B cell (primary cell): ENCODE results near the gene RGS14. TPM values are rescaled to one million over a fixed set of nuclear protein-coding genes. Genes with fewer than 3 reads are reported as not detected.

Experiments
- ATAC-seq: fragments of 200-7000 bp; cut with Tn5 transposase; one replicate; pipeline ENCODE4 v1.10.0; 2021; ENCODE audit warnings: low read depth, mild to moderate bottlenecking, moderate number of reproducible peaks, moderate library complexity
- CTCF ChIA-PET: fragments of 350-600 bp; sonication (Branson Sonifier 250); formaldehyde crosslinking; loops from one replicate; lab custom pipeline; 2021; ENCODE audit warnings: antibody characterized with exemption, inconsistent platforms; lab: Charles Lee
- POLR2A ChIA-PET: fragments of 350-600 bp; sonication (Branson Sonifier 250); formaldehyde crosslinking; loops from one replicate; lab custom pipeline; 2021; ENCODE audit warnings: antibody characterized with exemption; lab: Charles Lee
- DNase-seq: peaks from one replicate; pipeline ENCODE4 v3.0.0; 2013
- H2AFZ ChIP-seq: 2 replicates; pipeline ENCODE4 v1.6.1; 2012; ENCODE audit warnings: mild to moderate bottlenecking, low read depth, low read length; ENCODE audit not compliant: insufficient read depth, poor library complexity, severe bottlenecking
- H3K27ac ChIP-seq, 2 donors: 1 replicate in 1 of 2; 2 replicates in 1 of 2; pipeline ENCODE4 v1.5.1; 2012 to 2013; ENCODE audit warnings: low read length in 2 of 2, mild to moderate bottlenecking in 2 of 2, moderate library complexity in 1 of 2
- H3K27me3 ChIP-seq, 4 experiments: fragments of 200-600 bp in 1 of 4; sonication (generic) in 1 of 4; replicated peaks in 1 of 4; 1 replicate in 2 of 4; 2 replicates in 2 of 4; pipeline versions ENCODE4 v1.6.1 to v1.7.0; 2013 to 2016; ENCODE audit warnings: low read length in 3 of 4, mild to moderate bottlenecking in 2 of 4, mixed read lengths in 1 of 4, moderate library complexity in 1 of 4; ENCODE audit not compliant: insufficient read depth in 4 of 4, control insufficient read depth in 3 of 4; ENCODE audit errors: control extremely low read depth in 1 of 4
- H3K36me3 ChIP-seq, 2 experiments: replicated peaks in 1 of 2; 1 replicate in 1 of 2; 2 replicates in 1 of 2; pipeline versions ENCODE4 v1.6.1 to v1.7.1; 2013; ENCODE audit warnings: low read length in 1 of 2; ENCODE audit not compliant: insufficient read depth in 2 of 2, control insufficient read depth in 1 of 2; ENCODE audit errors: control extremely low read depth in 1 of 2, extremely low read depth in 1 of 2
- H3K4me1 ChIP-seq, 2 donors: fragments of 200-600 bp in 1 of 2; sonication (generic) in 1 of 2; 1 replicate in 1 of 2; 2 replicates in 1 of 2; pipeline versions ENCODE4 v1.5.1 to v1.6.1; 2013 to 2017; ENCODE audit warnings: low read length in 2 of 2; ENCODE audit not compliant: control insufficient read depth in 2 of 2, insufficient read depth in 2 of 2
- H3K4me2 ChIP-seq: replicated peaks from 2 replicates; pipeline ENCODE3; 2012; ENCODE audit warnings: mild to moderate bottlenecking, low read depth, low read length; ENCODE audit not compliant: poor library complexity, severe bottlenecking
- H3K4me3 ChIP-seq, 5 experiments: fragments of 200-600 bp in 1 of 5; sonication (generic) in 1 of 5; 1 replicate in 3 of 5; 2 replicates in 2 of 5; pipeline versions ENCODE4 v1.5.1 to v1.7.0; 2011 to 2016; ENCODE audit warnings: low read length in 4 of 5, mild to moderate bottlenecking in 4 of 5, low read depth in 2 of 5, control low read depth in 1 of 5, moderate library complexity in 1 of 5; ENCODE audit not compliant: insufficient read depth in 1 of 5; ENCODE audit errors: control extremely low read depth in 1 of 5, extremely low read depth in 1 of 5
- H3K79me2 ChIP-seq: fragments of 200-600 bp; sonication (generic); one replicate; pipeline ENCODE4 v1.6.0; 2016; ENCODE audit warnings: low read length; ENCODE audit not compliant: control insufficient read depth, insufficient read depth
- H3K9ac ChIP-seq: fragments of 200-600 bp; sonication (generic); 2 replicates; pipeline ENCODE4 v1.6.1; 2017; ENCODE audit warnings: mild to moderate bottlenecking, low read length, moderate library complexity
- H3K9me3 ChIP-seq, 3 donors: one replicate each; pipeline versions ENCODE4 v1.6.1 to v1.7.1; 2013; ENCODE audit warnings: low read length in 2 of 3; ENCODE audit not compliant: control insufficient read depth in 2 of 3, insufficient read depth in 1 of 3; ENCODE audit errors: control extremely low read depth in 1 of 3
- H4K20me1 ChIP-seq: 2 replicates; pipeline ENCODE4 v1.6.0; 2012; ENCODE audit warnings: mild to moderate bottlenecking, low read length; ENCODE audit not compliant: insufficient read depth, control insufficient read depth, poor library complexity, severe bottlenecking
- H3K27ac Mint-ChIP-seq: one replicate; pipeline ENCODE4 v1.8.0; 2021; ENCODE audit warnings: mixed read lengths
- H3K27me3 Mint-ChIP-seq: one replicate; pipeline ENCODE4 v1.8.0; 2021; ENCODE audit warnings: mixed read lengths
- H3K4me1 Mint-ChIP-seq: one replicate; pipeline ENCODE4 v1.8.0; 2021; ENCODE audit warnings: mixed read lengths
- H3K4me3 Mint-ChIP-seq: one replicate; pipeline ENCODE4 v1.8.0; 2021; ENCODE audit warnings: mixed read lengths
- H3K9me3 Mint-ChIP-seq: one replicate; pipeline ENCODE4 v1.8.0; 2022; ENCODE audit warnings: mixed read lengths; ENCODE audit not compliant: insufficient read depth
- EZH2 ChIP-seq: IDR thresholded peaks from 2 replicates; pipeline ENCODE4 v1.6.1; 2012; ENCODE audit warnings: borderline replicate concordance, low read depth, mild to moderate bottlenecking, moderate library complexity, low read length; ENCODE audit not compliant: insufficient read depth, poor library complexity, severe bottlenecking
- WGBS: methylation state at CpG from one replicate; pipeline ENCODE4 v1.1.5; 2013; ENCODE audit warnings: missing lambda C conversion rate; ENCODE audit not compliant: insufficient coverage; 5-methylcytosine and 5-hydroxymethylcytosine counted together
- intact Hi-C: fragments of 100-400 bp; cut with micrococcal nuclease; formaldehyde crosslinking; loops from one replicate; pipeline ENCODE4 v1.10.0; 2022
- polyA plus RNA-seq: library from polyadenylated mRNA; depleted of rRNA; stranded (reverse); fragments of >200 nt; gene quantifications from 2 replicates; pipeline ENCODE4 v1.2.3, GENCODE V29; 2012
- total RNA-seq, 2 donors: library from RNA; stranded (reverse); fragments of 120-200 nt in 1 of 2; gene quantifications; 1 replicate in 1 of 2; 2 replicates in 1 of 2; pipeline versions ENCODE4 v1.2.3 to v1.2.4, GENCODE V29; 2013 to 2022
- TF ChIP-seq, protein P1 (sequence below): fragments of 200-600 bp; IDR thresholded peaks from one replicate; pipeline ENCODE4 v1.8.0; 2022; ENCODE audit warnings: antibody characterized with exemption, mild to moderate bottlenecking

The RGS14 gene
- total and polyA plus RNA-seq, 2 donors (not counting 1 experiment from before 2014, with no cell fraction given): 85.8 to 184 TPM

DNA sequence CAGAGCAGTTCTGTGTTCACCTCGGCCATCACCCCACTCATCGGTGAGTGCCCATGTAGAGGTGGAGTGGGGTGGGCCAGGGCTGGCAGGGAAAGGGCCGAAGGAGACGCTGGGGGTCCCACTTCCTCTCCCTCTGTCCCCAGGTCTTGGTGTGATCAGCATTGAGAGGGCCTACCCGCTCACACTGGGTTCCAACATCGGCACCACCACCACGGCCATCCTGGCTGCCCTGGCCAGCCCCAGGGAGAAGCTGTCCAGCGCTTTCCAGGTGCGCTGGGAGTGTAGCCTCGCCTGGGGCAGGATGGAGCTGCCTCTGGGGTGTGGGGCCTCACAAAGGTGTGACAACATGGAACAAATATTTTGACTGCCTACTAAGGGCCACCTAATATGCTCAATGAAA is 39.1 kb downstream of the RGS14 start:
- no peak overlapping the region for H3K4me3 ChIP-seq
- no peak for ATAC-seq
- H3K27ac Mint-ChIP-seq: no peak overlapping the region
- H3K27me3 Mint-ChIP-seq: peaks cover 6% of the 10 kb centered on the region
- H4K20me1 ChIP-seq: no peaks in the 10 kb centered on the region
- DNase-seq: no peak
- H3K9me3 ChIP-seq: peaks cover 0 to 7% (median 0%) of the 10 kb centered on the region in 3 donors
- no peak for TF ChIP-seq EZH2
- TF ChIP-seq, protein P1, sequence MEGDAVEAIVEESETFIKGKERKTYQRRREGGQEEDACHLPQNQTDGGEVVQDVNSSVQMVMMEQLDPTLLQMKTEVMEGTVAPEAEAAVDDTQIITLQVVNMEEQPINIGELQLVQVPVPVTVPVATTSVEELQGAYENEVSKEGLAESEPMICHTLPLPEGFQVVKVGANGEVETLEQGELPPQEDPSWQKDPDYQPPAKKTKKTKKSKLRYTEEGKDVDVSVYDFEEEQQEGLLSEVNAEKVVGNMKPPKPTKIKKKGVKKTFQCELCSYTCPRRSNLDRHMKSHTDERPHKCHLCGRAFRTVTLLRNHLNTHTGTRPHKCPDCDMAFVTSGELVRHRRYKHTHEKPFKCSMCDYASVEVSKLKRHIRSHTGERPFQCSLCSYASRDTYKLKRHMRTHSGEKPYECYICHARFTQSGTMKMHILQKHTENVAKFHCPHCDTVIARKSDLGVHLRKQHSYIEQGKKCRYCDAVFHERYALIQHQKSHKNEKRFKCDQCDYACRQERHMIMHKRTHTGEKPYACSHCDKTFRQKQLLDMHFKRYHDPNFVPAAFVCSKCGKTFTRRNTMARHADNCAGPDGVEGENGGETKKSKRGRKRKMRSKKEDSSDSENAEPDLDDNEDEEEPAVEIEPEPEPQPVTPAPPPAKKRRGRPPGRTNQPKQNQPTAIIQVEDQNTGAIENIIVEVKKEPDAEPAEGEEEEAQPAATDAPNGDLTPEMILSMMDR: no peak
- no peak overlapping the region for H3K9ac ChIP-seq
- H3K4me1 Mint-ChIP-seq: peaks cover 1% of the 10 kb centered on the region
- H3K4me3 Mint-ChIP-seq: no peak overlapping the region
- H3K9me3 Mint-ChIP-seq: no peaks in the 10 kb centered on the region
- intact Hi-C loops: no loop called here
- H3K79me2 ChIP-seq: no peaks in the 10 kb centered on the region
- H3K4me2 ChIP-seq: no peak overlapping the region
- ChIA-PET CTCF (interaction anchor here (1.3 kb wide), 1 partner anchor 36 kb away, joined by 3 read pairs; no protein-coding TSS in a partner anchor), POLR2A (no interaction called here)
- H2AFZ ChIP-seq: no peak overlapping the region
- H3K36me3 ChIP-seq: no peaks in the 10 kb centered on the region
- 97% methylated on average over 6 of the region's 10 CpGs for WGBS
- peaks cover 0 to 21% (median 2%) of the 10 kb centered on the region in 4 experiments for H3K27me3 ChIP-seq
- no peaks in the 10 kb centered on the region for H3K4me1 ChIP-seq
- H3K27ac ChIP-seq: no peak overlapping the region

DNA sequence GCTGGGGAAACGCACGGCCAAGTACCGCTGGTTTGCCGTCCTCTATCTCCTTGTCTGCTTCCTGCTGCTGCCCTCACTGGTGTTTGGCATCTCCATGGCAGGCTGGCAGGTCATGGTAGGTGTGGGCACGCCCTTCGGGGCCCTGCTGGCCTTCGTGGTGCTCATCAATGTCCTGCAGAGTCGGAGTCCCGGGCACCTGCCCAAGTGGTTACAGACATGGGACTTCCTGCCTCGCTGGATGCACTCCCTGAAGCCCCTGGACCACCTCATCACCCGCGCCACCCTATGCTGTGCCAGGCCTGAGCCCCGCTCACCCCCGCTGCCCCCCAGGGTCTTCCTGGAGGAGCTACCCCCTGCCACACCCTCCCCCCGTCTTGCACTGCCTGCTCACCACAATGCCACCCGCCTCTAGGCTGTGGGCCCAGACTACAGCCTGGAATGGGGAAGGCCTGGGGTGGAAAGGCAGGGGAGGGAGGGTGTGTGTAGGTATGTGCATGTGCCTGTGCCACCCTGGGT is 40.2 kb downstream of the RGS14 start:
- Mint-ChIP-seq H3K4me1 (peaks cover 9% of the 10 kb centered on the region), H3K27ac (no peak overlapping the region), H3K27me3 (peaks cover 11% of the 10 kb centered on the region), H3K9me3 (no peaks in the 10 kb centered on the region), H3K4me3 (no peak overlapping the region)
- Histone ChIP-seq H3K4me3 (no peak overlapping the region), H4K20me1 (no peaks in the 10 kb centered on the region), H3K4me1 (peaks cover 9 to 11% of the 10 kb centered on the region in 2 donors), H3K27ac (no peak overlapping the region), H3K27me3 (peaks cover 0 to 33% (median 7%) of the 10 kb centered on the region in 4 experiments), H3K9me3 (peaks cover 0 to 17% (median 0%) of the 10 kb centered on the region in 3 donors), H2AFZ (no peak overlapping the region), H3K79me2 (no peaks in the 10 kb centered on the region), H3K9ac (no peak overlapping the region), H3K36me3 (no peaks in the 10 kb centered on the region), H3K4me2 (no peak overlapping the region)
- DNase-seq (no peak), ATAC-seq (no peak)
- CTCF ChIA-PET: interaction anchor here (1.3 kb wide), 1 partner anchor 37 kb away, joined by 3 read pairs; no protein-coding TSS in a partner anchor
- POLR2A ChIA-PET: no interaction called here
- 85% methylated on average over 10 of the region's 16 CpGs for WGBS
- intact Hi-C loops: no loop called here
- TF ChIP-seq EZH2: no peak
- TF ChIP-seq, protein P1: no peak
